B cell (primary cell): ENCODE data around the gene RABGAP1L. TPM values are rescaled to one million over a fixed set of nuclear protein-coding genes. Genes with fewer than 3 reads are reported as not detected.

Experiments used
- ATAC-seq: fragments of 200-7000 bp; cut with Tn5 transposase; one replicate; pipeline ENCODE4 v1.10.0; 2021; ENCODE audit warnings: low read depth, mild to moderate bottlenecking, moderate number of reproducible peaks, moderate library complexity
- CTCF ChIA-PET: fragments of 350-600 bp; sonication (Branson Sonifier 250); formaldehyde crosslinking; loops from one replicate; lab custom pipeline; 2021; ENCODE audit warnings: antibody characterized with exemption, inconsistent platforms; lab: Charles Lee
- POLR2A ChIA-PET: fragments of 350-600 bp; sonication (Branson Sonifier 250); formaldehyde crosslinking; loops from one replicate; lab custom pipeline; 2021; ENCODE audit warnings: antibody characterized with exemption; lab: Charles Lee
- DNase-seq: peaks from one replicate; pipeline ENCODE4 v3.0.0; 2013
- H2AFZ ChIP-seq: 2 replicates; pipeline ENCODE4 v1.6.1; 2012; ENCODE audit warnings: mild to moderate bottlenecking, low read depth, low read length; ENCODE audit not compliant: insufficient read depth, poor library complexity, severe bottlenecking
- H3K27ac ChIP-seq, 2 donors: 1 replicate in 1 of 2; 2 replicates in 1 of 2; pipeline ENCODE4 v1.5.1; 2012 to 2013; ENCODE audit warnings: low read length in 2 of 2, mild to moderate bottlenecking in 2 of 2, moderate library complexity in 1 of 2
- H3K27me3 ChIP-seq, 4 experiments: fragments of 200-600 bp in 1 of 4; sonication (generic) in 1 of 4; replicated peaks in 1 of 4; 1 replicate in 2 of 4; 2 replicates in 2 of 4; pipeline versions ENCODE4 v1.6.1 to v1.7.0; 2013 to 2016; ENCODE audit warnings: low read length in 3 of 4, mild to moderate bottlenecking in 2 of 4, mixed read lengths in 1 of 4, moderate library complexity in 1 of 4; ENCODE audit not compliant: insufficient read depth in 4 of 4, control insufficient read depth in 3 of 4; ENCODE audit errors: control extremely low read depth in 1 of 4
- H3K36me3 ChIP-seq, 2 experiments: replicated peaks in 1 of 2; 1 replicate in 1 of 2; 2 replicates in 1 of 2; pipeline versions ENCODE4 v1.6.1 to v1.7.1; 2013; ENCODE audit warnings: low read length in 1 of 2; ENCODE audit not compliant: insufficient read depth in 2 of 2, control insufficient read depth in 1 of 2; ENCODE audit errors: control extremely low read depth in 1 of 2, extremely low read depth in 1 of 2
- H3K4me1 ChIP-seq, 2 donors: fragments of 200-600 bp in 1 of 2; sonication (generic) in 1 of 2; 1 replicate in 1 of 2; 2 replicates in 1 of 2; pipeline versions ENCODE4 v1.5.1 to v1.6.1; 2013 to 2017; ENCODE audit warnings: low read length in 2 of 2; ENCODE audit not compliant: control insufficient read depth in 2 of 2, insufficient read depth in 2 of 2
- H3K4me2 ChIP-seq: replicated peaks from 2 replicates; pipeline ENCODE3; 2012; ENCODE audit warnings: mild to moderate bottlenecking, low read depth, low read length; ENCODE audit not compliant: poor library complexity, severe bottlenecking
- H3K4me3 ChIP-seq, 5 experiments: fragments of 200-600 bp in 1 of 5; sonication (generic) in 1 of 5; 1 replicate in 3 of 5; 2 replicates in 2 of 5; pipeline versions ENCODE4 v1.5.1 to v1.7.0; 2011 to 2016; ENCODE audit warnings: low read length in 4 of 5, mild to moderate bottlenecking in 4 of 5, low read depth in 2 of 5, control low read depth in 1 of 5, moderate library complexity in 1 of 5; ENCODE audit not compliant: insufficient read depth in 1 of 5; ENCODE audit errors: control extremely low read depth in 1 of 5, extremely low read depth in 1 of 5
- H3K79me2 ChIP-seq: fragments of 200-600 bp; sonication (generic); one replicate; pipeline ENCODE4 v1.6.0; 2016; ENCODE audit warnings: low read length; ENCODE audit not compliant: control insufficient read depth, insufficient read depth
- H3K9ac ChIP-seq: fragments of 200-600 bp; sonication (generic); 2 replicates; pipeline ENCODE4 v1.6.1; 2017; ENCODE audit warnings: mild to moderate bottlenecking, low read length, moderate library complexity
- H3K9me3 ChIP-seq, 3 donors: one replicate each; pipeline versions ENCODE4 v1.6.1 to v1.7.1; 2013; ENCODE audit warnings: low read length in 2 of 3; ENCODE audit not compliant: control insufficient read depth in 2 of 3, insufficient read depth in 1 of 3; ENCODE audit errors: control extremely low read depth in 1 of 3
- H4K20me1 ChIP-seq: 2 replicates; pipeline ENCODE4 v1.6.0; 2012; ENCODE audit warnings: mild to moderate bottlenecking, low read length; ENCODE audit not compliant: insufficient read depth, control insufficient read depth, poor library complexity, severe bottlenecking
- H3K27ac Mint-ChIP-seq: one replicate; pipeline ENCODE4 v1.8.0; 2021; ENCODE audit warnings: mixed read lengths
- H3K27me3 Mint-ChIP-seq: one replicate; pipeline ENCODE4 v1.8.0; 2021; ENCODE audit warnings: mixed read lengths
- H3K4me1 Mint-ChIP-seq: one replicate; pipeline ENCODE4 v1.8.0; 2021; ENCODE audit warnings: mixed read lengths
- H3K4me3 Mint-ChIP-seq: one replicate; pipeline ENCODE4 v1.8.0; 2021; ENCODE audit warnings: mixed read lengths
- H3K9me3 Mint-ChIP-seq: one replicate; pipeline ENCODE4 v1.8.0; 2022; ENCODE audit warnings: mixed read lengths; ENCODE audit not compliant: insufficient read depth
- CTCF ChIP-seq: fragments of 200-600 bp; IDR thresholded peaks from one replicate; pipeline ENCODE4 v1.8.0; 2022; ENCODE audit warnings: antibody characterized with exemption, mild to moderate bottlenecking
- EZH2 ChIP-seq: IDR thresholded peaks from 2 replicates; pipeline ENCODE4 v1.6.1; 2012; ENCODE audit warnings: borderline replicate concordance, low read depth, mild to moderate bottlenecking, moderate library complexity, low read length; ENCODE audit not compliant: insufficient read depth, poor library complexity, severe bottlenecking
- WGBS: methylation state at CpG from one replicate; pipeline ENCODE4 v1.1.5; 2013; ENCODE audit warnings: missing lambda C conversion rate; ENCODE audit not compliant: insufficient coverage; 5-methylcytosine and 5-hydroxymethylcytosine counted together
- intact Hi-C: fragments of 100-400 bp; cut with micrococcal nuclease; formaldehyde crosslinking; loops from one replicate; pipeline ENCODE4 v1.10.0; 2022
- polyA plus RNA-seq: library from polyadenylated mRNA; depleted of rRNA; stranded (reverse); fragments of >200 nt; gene quantifications from 2 replicates; pipeline ENCODE4 v1.2.3, GENCODE V29; 2012
- total RNA-seq, 2 donors: library from RNA; stranded (reverse); fragments of 120-200 nt in 1 of 2; gene quantifications; 1 replicate in 1 of 2; 2 replicates in 1 of 2; pipeline versions ENCODE4 v1.2.3 to v1.2.4, GENCODE V29; 2013 to 2022

RABGAP1L gene
- total and polyA plus RNA-seq, 2 donors (not counting 1 experiment from before 2014, with no cell fraction given) = 34.9 to 159 TPM

- Mint-ChIP-seq H3K27me3 (peaks cover 19% of the 10 kb centered on the region), H3K27ac (no peak overlapping the region), H3K4me3 (no peak overlapping the region), H3K4me1 (peaks cover 2% of the 10 kb centered on the region), H3K9me3 (no peaks in the 10 kb centered on the region)
- no peak overlapping the region for H3K4me2 ChIP-seq
- intact Hi-C loops = no loop called here
- ChIA-PET CTCF (no interaction called here), POLR2A (no interaction called here)
- no peak overlapping the region for H3K4me3 ChIP-seq
- peaks cover 0 to 2% of the 10 kb centered on the region in 2 donors for H3K4me1 ChIP-seq
- WGBS = no CpG with 5 or more reads among the region's 2 CpGs
- no peaks in the 10 kb centered on the region for H3K36me3 ChIP-seq
- no peak overlapping the region for H2AFZ ChIP-seq
- DNase-seq (no peak), ATAC-seq (no peak)
- no peaks in the 10 kb centered on the region for H3K79me2 ChIP-seq
- no peaks in the 10 kb centered on the region for H3K9me3 ChIP-seq
- H3K9ac ChIP-seq = no peak overlapping the region
- no peaks in the 10 kb centered on the region for H4K20me1 ChIP-seq
- no peak for TF ChIP-seq EZH2
- TF ChIP-seq CTCF = no peak
- H3K27me3 ChIP-seq = no peaks in the 10 kb centered on the region
- no peak overlapping the region for H3K27ac ChIP-seq
Observed at GRCh38 chr1:175034775-175035174, 875.5 kb downstream of the RABGAP1L start.

GRCh38 chr1:175035865-175036264 lies 876.5 kb downstream of the RABGAP1L start:
- no peak overlapping the region for H3K9ac ChIP-seq
- no peaks in the 10 kb centered on the region for H3K4me1 ChIP-seq
- Mint-ChIP-seq H3K27ac (no peak overlapping the region), H3K4me3 (no peak overlapping the region), H3K27me3 (peaks cover 22% of the 10 kb centered on the region), H3K4me1 (no peaks in the 10 kb centered on the region), H3K9me3 (no peaks in the 10 kb centered on the region)
- no peak overlapping the region for H2AFZ ChIP-seq
- no peak overlapping the region for H3K4me2 ChIP-seq
- H3K36me3 ChIP-seq = no peaks in the 10 kb centered on the region
- TF ChIP-seq CTCF (no peak), EZH2 (no peak)
- no peak for DNase-seq
- 100% methylated on average over 3 of the region's 6 CpGs for WGBS
- no peak overlapping the region for H3K4me3 ChIP-seq
- H3K9me3 ChIP-seq = no peaks in the 10 kb centered on the region
- ChIA-PET POLR2A (no interaction called here), CTCF (interaction anchor here (0.6 to 1.1 kb wide), 2 partner anchors 11 to 770 kb away, joined by 3 to 4 read pairs; no protein-coding TSS in a partner anchor)
- no peaks in the 10 kb centered on the region for H4K20me1 ChIP-seq
- no peaks in the 10 kb centered on the region for H3K79me2 ChIP-seq
- H3K27me3 ChIP-seq = no peaks in the 10 kb centered on the region
- ATAC-seq = no peak
- intact Hi-C loops = no loop called here
- no peak overlapping the region for H3K27ac ChIP-seq
